HG02938 (cell line): ENCODE measurements around the gene NEDD8.

ENCODE experiments used
- ATAC-seq: cut with Tn5 transposase; IDR thresholded peaks from one replicate; pipeline ENCODE4 v1.9.1; 2021; ENCODE audit warnings: mild to moderate bottlenecking, moderate library complexity; ENCODE audit not compliant: unreplicated experiment

The NEDD8 gene

DNA sequence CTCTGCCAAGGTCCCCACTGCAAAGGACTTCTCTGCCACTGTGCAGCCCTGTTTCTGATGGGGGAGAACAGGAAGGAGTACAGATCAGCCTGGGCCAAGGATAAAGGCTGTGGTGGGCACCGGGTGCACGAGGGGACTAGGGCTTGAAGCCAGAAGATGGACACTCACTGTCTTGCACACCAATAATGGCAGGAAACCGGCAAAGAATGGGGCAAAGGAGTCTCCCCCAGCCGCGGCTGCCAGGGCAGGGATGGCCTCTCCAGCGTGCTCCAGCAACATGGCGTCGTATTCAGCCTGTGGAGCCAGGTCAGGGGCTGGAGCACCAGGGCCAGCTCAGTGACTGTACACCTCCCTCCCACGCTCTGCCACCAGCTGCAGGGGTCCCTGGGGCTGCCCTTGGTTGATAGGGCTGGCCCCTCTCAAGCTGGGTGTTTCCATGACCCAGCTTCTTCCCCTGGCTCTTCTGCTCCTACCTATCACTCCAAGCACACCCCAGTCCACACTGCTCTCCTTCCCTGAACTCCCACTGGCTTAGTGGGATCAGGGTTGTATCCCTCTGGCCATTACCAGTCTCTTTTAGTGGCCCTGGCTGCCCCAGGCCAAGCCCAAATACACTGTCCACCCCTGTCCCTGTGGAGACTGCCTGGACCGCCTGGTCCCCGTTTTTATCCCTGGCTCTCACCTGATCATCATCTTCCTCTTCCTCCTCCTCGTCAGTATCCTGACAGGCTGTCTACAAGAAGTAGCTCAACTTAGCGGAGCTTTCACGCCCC is 49.9 kb downstream of the NEDD8 start:
- no peak for ATAC-seq

DNA sequence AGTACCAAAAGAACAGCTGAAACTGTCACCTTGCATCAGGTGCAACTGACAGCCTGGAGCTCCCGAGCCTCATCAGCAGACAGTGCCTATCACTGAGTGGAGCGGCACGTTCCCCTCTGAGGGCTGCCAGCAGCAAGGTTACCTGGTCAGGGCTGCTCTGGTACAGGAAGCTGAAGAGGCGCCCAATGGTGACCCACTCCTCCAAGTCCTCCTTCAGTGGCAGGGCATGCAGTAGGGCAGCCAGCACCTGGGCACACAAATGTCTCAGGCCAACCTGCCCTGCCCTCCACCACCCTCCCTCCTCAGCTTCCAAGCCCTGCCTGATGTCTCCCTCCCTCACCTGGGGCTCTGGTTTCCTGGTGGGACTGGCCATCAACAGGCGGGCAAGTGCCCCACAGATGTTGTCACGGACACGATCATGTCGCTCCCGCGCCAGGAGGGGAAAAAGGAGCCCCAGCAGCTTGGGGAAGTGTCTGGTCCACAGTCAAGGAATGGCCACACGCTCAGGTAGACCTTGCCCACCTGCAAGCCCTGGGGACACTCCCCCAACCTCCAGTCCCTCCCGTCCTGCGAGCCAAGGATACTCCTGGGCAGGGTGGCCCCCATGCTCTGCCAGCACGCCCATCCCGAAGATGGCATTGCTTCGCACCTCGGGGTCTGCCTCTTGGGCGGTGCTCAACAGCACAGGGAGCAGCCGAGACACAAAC is 50.6 kb downstream of the NEDD8 start:
- no peak for ATAC-seq

GRCh38 chr14:24179961-24180796 is 52.0 kb downstream of the NEDD8 start:
- ATAC-seq = no peak

DNA sequence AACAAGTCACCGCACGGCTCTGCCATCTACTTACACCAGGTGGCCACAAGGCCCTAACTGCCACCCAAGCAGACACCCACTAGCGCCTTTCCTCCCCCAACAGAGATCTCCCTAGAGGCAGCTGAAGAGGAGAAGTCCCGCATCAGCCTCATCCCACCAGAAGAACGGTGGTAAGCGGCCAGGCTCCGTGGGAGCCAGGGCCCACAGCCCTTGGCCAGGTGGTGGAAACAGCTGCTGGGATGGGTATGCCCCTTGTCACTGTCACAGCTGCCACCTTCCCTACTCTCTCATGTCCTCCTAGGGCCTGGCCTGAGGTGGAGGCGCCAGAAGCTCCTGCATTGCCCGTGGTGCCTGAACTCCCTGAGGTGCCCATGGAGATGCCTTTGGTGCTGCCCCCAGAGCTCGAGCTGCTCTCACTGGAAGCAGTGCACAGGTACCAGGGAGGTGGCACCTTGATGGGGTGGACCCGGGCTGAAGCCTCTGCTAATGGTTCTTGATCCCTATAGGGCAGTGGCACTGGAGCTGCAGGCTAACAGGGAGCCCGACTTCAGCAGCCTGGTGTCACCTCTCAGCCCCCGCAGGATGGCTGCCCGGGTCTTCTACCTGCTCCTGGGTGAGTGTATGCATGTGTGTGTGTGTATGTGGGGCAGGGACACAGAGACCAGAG is 52.7 kb downstream of the NEDD8 start:
- no peak for ATAC-seq

DNA sequence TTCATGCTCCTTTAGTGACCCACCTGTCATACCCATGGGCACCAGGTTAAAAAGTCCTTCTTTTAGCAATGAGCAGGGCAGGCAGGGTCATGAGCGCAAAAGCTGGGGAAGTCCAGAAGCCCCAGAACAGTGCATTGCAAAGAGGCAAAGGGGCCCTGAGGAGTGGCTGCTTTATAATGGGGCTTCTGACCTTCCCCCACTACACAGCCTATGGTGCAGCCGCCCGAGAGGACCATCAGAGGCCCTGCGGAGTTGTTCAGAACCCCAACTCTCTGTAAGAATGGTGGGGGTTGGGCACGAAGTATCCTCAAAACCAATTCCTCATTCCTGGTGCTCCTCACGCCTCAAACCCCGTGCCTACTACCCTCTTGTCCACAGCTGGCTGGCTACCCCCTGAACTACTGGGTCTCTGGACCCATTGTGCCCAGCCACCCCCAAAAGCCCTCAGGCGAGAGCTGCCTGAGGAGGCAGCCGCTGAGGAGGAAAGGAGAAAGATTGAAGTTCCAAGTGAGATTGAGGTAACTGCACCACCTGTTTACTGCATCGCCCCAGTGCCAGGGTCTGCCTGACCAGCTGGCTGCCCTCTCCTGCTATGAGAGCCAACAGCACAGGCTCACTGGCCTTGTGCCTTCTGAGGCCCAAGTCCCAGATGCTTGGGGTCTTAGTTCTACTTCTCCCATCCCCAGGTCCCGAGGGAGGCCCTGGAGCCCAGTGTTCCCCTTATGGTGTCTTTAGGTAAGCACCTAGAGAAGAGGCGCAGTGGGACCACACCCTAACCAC is 53.6 kb downstream of the NEDD8 start:
- ATAC-seq = no peak

- ATAC-seq = no peak
Observed at GRCh38 chr14:24177891-24178290, 54.3 kb downstream of the NEDD8 start.

DNA sequence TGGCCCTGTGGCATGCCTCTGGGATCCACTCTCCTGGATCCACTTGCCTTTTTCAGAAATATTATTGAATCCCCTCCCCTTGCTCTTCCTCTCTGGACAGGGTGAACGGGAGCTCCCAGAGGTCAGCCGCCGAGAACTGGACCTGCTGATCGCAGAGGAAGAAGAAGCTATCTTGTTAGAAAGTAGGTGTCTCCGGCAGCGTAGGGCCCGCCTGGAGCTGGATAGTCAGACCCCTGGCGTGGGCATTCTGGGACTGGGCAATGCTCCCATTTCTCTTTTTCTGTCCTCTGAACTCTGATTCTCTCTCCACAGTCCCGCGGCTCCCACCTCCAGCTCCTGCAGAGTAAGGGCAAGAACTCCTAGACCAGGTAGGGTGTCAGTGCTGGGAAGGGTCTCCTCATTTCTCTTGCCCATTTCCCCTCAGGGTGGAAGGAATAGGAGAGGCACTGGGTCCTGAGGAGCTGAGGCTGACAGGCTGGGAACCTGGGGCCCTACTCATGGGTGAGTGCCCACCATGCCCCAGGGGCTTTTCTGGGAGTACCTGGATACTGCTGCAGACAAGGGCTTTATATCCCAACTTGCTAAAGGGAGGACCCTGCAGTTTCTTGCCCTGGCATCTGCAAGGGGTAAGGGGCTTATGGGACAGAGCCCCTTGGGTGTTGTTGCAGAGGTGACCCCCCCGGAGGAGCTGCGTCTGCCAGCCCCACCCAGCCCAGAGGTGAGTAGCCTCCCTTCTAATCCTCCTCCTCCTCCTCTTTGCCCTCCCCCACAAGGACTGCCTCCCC is 54.9 kb downstream of the NEDD8 start:
- ATAC-seq = no peak

DNA sequence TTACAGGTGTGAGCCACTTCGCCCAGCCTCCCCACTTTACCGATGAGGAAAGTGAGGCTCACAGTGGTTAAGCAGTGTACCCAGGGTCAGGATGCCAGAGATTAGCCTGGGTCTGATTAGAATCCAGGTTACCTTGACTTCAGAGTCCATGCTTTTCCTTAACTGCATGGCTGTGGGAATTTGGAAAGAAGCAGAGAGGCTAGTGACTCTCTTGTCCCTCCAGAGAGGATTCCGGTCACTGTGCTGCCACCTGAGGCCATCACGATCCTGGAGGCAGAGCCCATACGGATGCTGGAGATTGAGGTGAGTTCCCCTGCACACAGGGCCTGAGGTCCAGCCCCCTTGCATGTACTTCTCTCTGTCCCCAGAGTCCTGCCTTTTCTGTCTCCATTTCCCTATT is 55.6 kb downstream of the NEDD8 start:
- ATAC-seq = no peak

GRCh38 chr14:24172871-24173281 is 59.3 kb downstream of the NEDD8 start:
- no peak for ATAC-seq

- ATAC-seq = no peak
Observed at GRCh38 chr14:24172261-24172860, 59.8 kb downstream of the NEDD8 start.

DNA sequence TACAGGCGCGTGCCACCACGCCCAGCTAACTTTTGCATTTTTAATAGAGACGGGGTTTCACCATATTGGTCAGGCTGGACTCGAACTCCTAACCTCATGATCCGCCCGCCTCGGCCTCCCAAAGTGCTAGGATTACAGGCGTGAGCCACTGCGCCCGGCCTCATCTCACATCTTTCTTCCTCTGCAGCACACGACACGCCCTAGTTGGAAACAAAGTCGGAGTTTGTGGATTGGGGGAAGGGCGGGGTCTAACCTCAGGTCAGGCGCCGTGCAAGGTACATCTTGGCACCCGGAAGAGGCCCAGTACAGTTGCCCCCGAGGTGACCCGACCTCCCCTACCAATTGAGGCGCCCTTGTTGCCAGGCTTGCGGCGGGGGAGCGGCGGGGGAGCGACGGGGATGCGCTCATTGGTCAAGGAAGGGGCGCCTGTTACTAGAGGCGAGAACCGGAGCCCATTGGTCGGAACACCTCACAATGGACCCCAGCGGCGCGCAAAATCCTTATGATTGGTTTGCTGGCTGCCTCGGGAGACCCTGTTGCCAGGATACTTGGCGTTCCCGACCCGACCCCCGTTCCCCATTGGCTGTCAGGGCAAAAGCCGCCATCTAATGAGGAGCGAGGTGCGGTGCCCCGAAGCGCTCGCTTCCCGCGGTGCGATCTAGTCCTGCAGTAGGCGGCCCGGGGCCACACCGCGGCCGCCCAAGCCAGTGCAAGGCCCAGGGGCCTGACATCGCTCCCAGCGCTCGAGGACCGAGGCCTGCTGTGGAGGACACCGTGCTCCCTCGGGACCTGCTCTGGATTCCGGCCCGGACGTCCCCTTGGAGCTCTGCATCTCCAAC is 60.5 kb downstream of the NEDD8 start, which contains the start of gene REC8:
Gene REC8, plus strand, starts transcription at position 659 of the 839 bp plus-strand sequence. CDS start 473 bp downstream, outside the sequence.
- ATAC-seq = peak; percentile 74

GRCh38 chr14:24167469-24168114 is 64.6 kb downstream of the NEDD8 start:
- ATAC-seq = no peak
